ENCODE data around the gene CACNA1E.

The CACNA1E gene

GRCh38 chr1:181664543-181664942 lies 181.2 kb downstream of the CACNA1E start:
- H3K27ac ChIP-seq, result no peak overlapping the region
- H3K4me1 ChIP-seq, result peaks cover under 1% of the 10 kb centered on the region; the same call in 1 of the 2 replicates
- no peak for TF ChIP-seq Cebpa-rat (IDR thresholded peaks at IDR 0.05)
- H3K4me3 ChIP-seq, result no peak overlapping the region
- H3K27me3 ChIP-seq, result no peaks in the 10 kb centered on the region
- no peak overlapping the region for H3K4me2 ChIP-seq
- no peaks in the 10 kb centered on the region; the same call in 1 of the 2 replicates for H3K9me3 ChIP-seq
- no peaks in the 10 kb centered on the region for H4K20me1 ChIP-seq
- H3K9ac ChIP-seq, result no peak overlapping the region
- no peaks in the 10 kb centered on the region for H3K36me3 ChIP-seq

- H4K20me1 ChIP-seq, result no peaks in the 10 kb centered on the region
- H3K9me3 ChIP-seq, result peaks cover 7% of the 10 kb centered on the region
- no peak for TF ChIP-seq Cebpa-rat (IDR thresholded peaks at IDR 0.05)
- H3K36me3 ChIP-seq, result no peaks in the 10 kb centered on the region
- H3K27me3 ChIP-seq, result no peaks in the 10 kb centered on the region
- H3K4me2 ChIP-seq, result no peak overlapping the region
- H3K4me1 ChIP-seq, result no peaks in the 10 kb centered on the region
- H3K27ac ChIP-seq, result no peak overlapping the region
- no peak overlapping the region for H3K4me3 ChIP-seq
- no peak overlapping the region for H3K9ac ChIP-seq
Observed at GRCh38 chr1:181669246-181669645, 185.9 kb downstream of the CACNA1E start.

- Histone ChIP-seq H3K9me3 (peaks cover 7% of the 10 kb centered on the region), H3K36me3 (no peaks in the 10 kb centered on the region)
Observed at GRCh38 chr1:181674617-181675016, 191.3 kb downstream of the CACNA1E start.

GRCh38 chr1:181675091-181675917 lies 192.0 kb downstream of the CACNA1E start:
- no peaks in the 10 kb centered on the region for H3K4me1 ChIP-seq
- H3K4me2 ChIP-seq, result no peak overlapping the region
- no peak overlapping the region for H3K27ac ChIP-seq
- peaks cover 7% of the 10 kb centered on the region for H3K9me3 ChIP-seq
- H3K36me3 ChIP-seq, result no peaks in the 10 kb centered on the region
- no peak overlapping the region for H3K9ac ChIP-seq
- H3K4me3 ChIP-seq, result no peak overlapping the region
- TF ChIP-seq Cebpa-rat (IDR thresholded peaks at IDR 0.05), result no peak
- no peaks in the 10 kb centered on the region for H4K20me1 ChIP-seq
- no peaks in the 10 kb centered on the region for H3K27me3 ChIP-seq

More at GRCh38 chr1:181674617-181675016, 191.3 kb downstream of the CACNA1E start:
- no peak for TF ChIP-seq Cebpa-rat (IDR thresholded peaks at IDR 0.05)
- Histone ChIP-seq H3K27me3 (no peaks in the 10 kb centered on the region), H3K27ac (no peak overlapping the region), H3K4me3 (no peak overlapping the region), H3K4me1 (no peaks in the 10 kb centered on the region), H4K20me1 (no peaks in the 10 kb centered on the region), H3K4me2 (no peak overlapping the region), H3K9ac (no peak overlapping the region)

GRCh38 chr1:181675918-181676190 lies 192.5 kb downstream of the CACNA1E start:
- no peaks in the 10 kb centered on the region for H3K36me3 ChIP-seq
- H3K4me2 ChIP-seq, result no peak overlapping the region
- no peaks in the 10 kb centered on the region for H4K20me1 ChIP-seq
- H3K27me3 ChIP-seq, result no peaks in the 10 kb centered on the region
- no peaks in the 10 kb centered on the region for H3K4me1 ChIP-seq
- H3K27ac ChIP-seq, result no peak overlapping the region
- no peak overlapping the region for H3K4me3 ChIP-seq
- no peak for TF ChIP-seq Cebpa-rat (IDR thresholded peaks at IDR 0.05)
- H3K9ac ChIP-seq, result no peak overlapping the region
- peaks cover 7% of the 10 kb centered on the region for H3K9me3 ChIP-seq

GRCh38 chr1:181676269-181676668 lies 193.0 kb downstream of the CACNA1E start:
- H3K9me3 ChIP-seq, result peaks cover 7% of the 10 kb centered on the region
- H3K27me3 ChIP-seq, result no peaks in the 10 kb centered on the region
- no peak overlapping the region for H3K4me2 ChIP-seq
- no peak for TF ChIP-seq Cebpa-rat (IDR thresholded peaks at IDR 0.05)
- no peaks in the 10 kb centered on the region for H3K36me3 ChIP-seq
- H3K4me3 ChIP-seq, result no peak overlapping the region
- H3K9ac ChIP-seq, result no peak overlapping the region
- no peak overlapping the region for H3K27ac ChIP-seq
- H4K20me1 ChIP-seq, result no peaks in the 10 kb centered on the region
- H3K4me1 ChIP-seq, result no peaks in the 10 kb centered on the region

GRCh38 chr1:181680332-181680731 lies 197.0 kb downstream of the CACNA1E start:
- H3K4me1 ChIP-seq, result no peaks in the 10 kb centered on the region
- no peak overlapping the region for H3K4me3 ChIP-seq
- TF ChIP-seq Cebpa-rat (IDR thresholded peaks at IDR 0.05), result no peak
- no peak overlapping the region for H3K9ac ChIP-seq
- H3K36me3 ChIP-seq, result no peaks in the 10 kb centered on the region
- H3K9me3 ChIP-seq, result no peaks in the 10 kb centered on the region
- no peaks in the 10 kb centered on the region for H3K27me3 ChIP-seq
- no peak overlapping the region for H3K27ac ChIP-seq
- H4K20me1 ChIP-seq, result no peaks in the 10 kb centered on the region
- H3K4me2 ChIP-seq, result no peak overlapping the region

- Histone ChIP-seq H3K9ac (no peak overlapping the region), H3K4me1 (no peaks in the 10 kb centered on the region), H3K27me3 (no peaks in the 10 kb centered on the region), H3K36me3 (no peaks in the 10 kb centered on the region), H3K4me2 (no peak overlapping the region), H3K4me3 (no peak overlapping the region), H3K27ac (no peak overlapping the region), H3K9me3 (no peaks in the 10 kb centered on the region), H4K20me1 (no peaks in the 10 kb centered on the region)
- TF ChIP-seq Cebpa-rat (IDR thresholded peaks at IDR 0.05), result no peak
Observed at GRCh38 chr1:181680871-181681270, 197.6 kb downstream of the CACNA1E start.

GRCh38 chr1:181685211-181685610 lies 201.9 kb downstream of the CACNA1E start:
- no peak overlapping the region for H3K27ac ChIP-seq
- no peaks in the 10 kb centered on the region for H3K4me1 ChIP-seq
- H3K27me3 ChIP-seq, result no peaks in the 10 kb centered on the region
- no peak overlapping the region for H3K4me2 ChIP-seq
- no peak overlapping the region for H3K4me3 ChIP-seq
- no peaks in the 10 kb centered on the region for H4K20me1 ChIP-seq
- H3K36me3 ChIP-seq, result no peaks in the 10 kb centered on the region
- no peaks in the 10 kb centered on the region for H3K9me3 ChIP-seq
- TF ChIP-seq Cebpa-rat (IDR thresholded peaks at IDR 0.05), result no peak
- H3K9ac ChIP-seq, result no peak overlapping the region

- Histone ChIP-seq H3K27me3 (no peaks in the 10 kb centered on the region), H3K4me2 (no peak overlapping the region), H3K36me3 (no peaks in the 10 kb centered on the region), H4K20me1 (no peaks in the 10 kb centered on the region), H3K9me3 (no peaks in the 10 kb centered on the region), H3K4me3 (no peak overlapping the region), H3K27ac (no peak overlapping the region), H3K4me1 (no peaks in the 10 kb centered on the region), H3K9ac (no peak overlapping the region)
- TF ChIP-seq Cebpa-rat (IDR thresholded peaks at IDR 0.05), result no peak
Observed at GRCh38 chr1:181701891-181702290, 218.6 kb downstream of the CACNA1E start.

GRCh38 chr1:181704546-181704945 lies 221.2 kb downstream of the CACNA1E start:
- no peaks in the 10 kb centered on the region for H4K20me1 ChIP-seq
- no peak overlapping the region for H3K27ac ChIP-seq
- no peak overlapping the region for H3K4me2 ChIP-seq
- no peaks in the 10 kb centered on the region for H3K9me3 ChIP-seq
- H3K4me1 ChIP-seq, result no peaks in the 10 kb centered on the region
- TF ChIP-seq Cebpa-rat (IDR thresholded peaks at IDR 0.05), result no peak
- H3K9ac ChIP-seq, result no peak overlapping the region
- no peaks in the 10 kb centered on the region for H3K27me3 ChIP-seq
- no peak overlapping the region for H3K4me3 ChIP-seq
- H3K36me3 ChIP-seq, result no peaks in the 10 kb centered on the region
